H9 (cell line): Measurements from ENCODE around the gene TRPC4AP. TPM values are rescaled to one million over a fixed set of nuclear protein-coding genes. Genes with fewer than 3 reads are reported as not detected.
A peak's percentile ranks its signal among the peaks of the same experiment; 100 is the strongest.

Source experiments
- DNase-seq: peaks from one replicate; pipeline ENCODE4 v3.0.0-alpha.2; 2017
- H2AFZ ChIP-seq: one replicate; pipeline ENCODE4 v1.6.1; 2013; ENCODE audit warnings: mild to moderate bottlenecking, low read length, control low read depth, moderate library complexity
- H2AK5ac ChIP-seq: 2 replicates; pipeline ENCODE4 v1.6.1; 2013; ENCODE audit warnings: low read length, control low read depth, mixed read lengths; ENCODE audit not compliant: insufficient read length
- H2BK120ac ChIP-seq: one replicate; pipeline ENCODE4 v1.6.1; 2013; ENCODE audit warnings: low read depth, mild to moderate bottlenecking, low read length, control low read depth, inconsistent platforms; ENCODE audit not compliant: poor library complexity, severe bottlenecking
- H2BK12ac ChIP-seq: 2 replicates; pipeline ENCODE4 v1.6.1; 2013; ENCODE audit warnings: low read length, control low read depth, mixed read lengths, low read depth; ENCODE audit not compliant: insufficient read length
- H2BK15ac ChIP-seq: 2 replicates; pipeline ENCODE4 v1.6.1; 2013; ENCODE audit warnings: low read depth, low read length, control low read depth
- H2BK20ac ChIP-seq: one replicate; pipeline ENCODE4 v1.6.1; 2013; ENCODE audit warnings: low read depth, mild to moderate bottlenecking, low read length, control low read depth, inconsistent platforms; ENCODE audit not compliant: poor library complexity, severe bottlenecking
- H2BK5ac ChIP-seq: 2 replicates; pipeline ENCODE4 v1.6.1; 2013; ENCODE audit warnings: low read length, control low read depth, mixed read lengths; ENCODE audit not compliant: insufficient read length
- H3K14ac ChIP-seq: 2 replicates; pipeline ENCODE4 v1.6.1; 2013; ENCODE audit warnings: low read length, control low read depth; ENCODE audit not compliant: insufficient read depth
- H3K18ac ChIP-seq: 2 replicates; pipeline ENCODE4 v1.6.1; 2013; ENCODE audit warnings: low read depth, mild to moderate bottlenecking, mixed read lengths, low read length, control low read depth; ENCODE audit not compliant: insufficient read length
- H3K23ac ChIP-seq: 2 replicates; pipeline ENCODE4 v1.6.1; 2013; ENCODE audit warnings: low read length, control low read depth, mixed read lengths, low read depth; ENCODE audit not compliant: insufficient read length
- H3K23me2 ChIP-seq: 2 replicates; pipeline ENCODE4 v1.6.1; 2013; ENCODE audit warnings: low read depth, mild to moderate bottlenecking, mixed read lengths, low read length, control low read depth; ENCODE audit not compliant: insufficient read length, poor library complexity, severe bottlenecking
- H3K27ac ChIP-seq: 2 replicates; pipeline ENCODE4 v1.5.1; 2013; ENCODE audit warnings: low read length, control low read depth, mixed read lengths, low read depth; ENCODE audit not compliant: insufficient read length
- H3K27me3 ChIP-seq: 2 replicates; pipeline ENCODE4 v1.6.1; 2013; ENCODE audit warnings: low read length, control low read depth, inconsistent platforms; ENCODE audit not compliant: insufficient read depth
- H3K4ac ChIP-seq: 2 replicates; pipeline ENCODE4 v1.6.1; 2013; ENCODE audit warnings: low read depth, mild to moderate bottlenecking, control low read depth, inconsistent platforms, low read length, moderate library complexity
- H3K4me1 ChIP-seq: 2 replicates; pipeline ENCODE4 v1.6.1; 2013; ENCODE audit warnings: low read length, control low read depth, inconsistent platforms; ENCODE audit not compliant: insufficient read depth
- H3K4me2 ChIP-seq: 2 replicates; pipeline ENCODE4 v1.6.1; 2013; ENCODE audit warnings: low read length, control low read depth, mixed read lengths; ENCODE audit not compliant: insufficient read length, insufficient read depth
- H3K56ac ChIP-seq: 2 replicates; pipeline ENCODE4 v1.6.1; 2013; ENCODE audit warnings: low read depth, mild to moderate bottlenecking, mixed read lengths, low read length, control low read depth; ENCODE audit not compliant: insufficient read length
- H3K79me1 ChIP-seq: 2 replicates; pipeline ENCODE4 v1.6.1; 2013; ENCODE audit warnings: low read depth, mild to moderate bottlenecking, moderate library complexity, low read length, control low read depth, inconsistent platforms; ENCODE audit not compliant: insufficient read depth, poor library complexity, severe bottlenecking
- H3K79me2 ChIP-seq: 2 replicates; pipeline ENCODE4 v1.6.1; 2013; ENCODE audit warnings: low read length, control low read depth, inconsistent platforms; ENCODE audit not compliant: insufficient read depth
- H3K9ac ChIP-seq: 2 replicates; pipeline ENCODE4 v1.6.1; 2013; ENCODE audit warnings: low read length, control low read depth, mixed read lengths; ENCODE audit not compliant: insufficient read length; ENCODE audit errors: extremely low read depth
- H3K9me3 ChIP-seq: one replicate; pipeline ENCODE4 v1.6.1; 2013; ENCODE audit warnings: low read depth, low read length, inconsistent platforms; ENCODE audit not compliant: control insufficient read depth
- H3T11ph ChIP-seq: one replicate; pipeline ENCODE4 v1.6.1; 2013; ENCODE audit warnings: mild to moderate bottlenecking, low read length, control low read depth, inconsistent platforms
- H4K20me1 ChIP-seq: one replicate; pipeline ENCODE4 v1.6.1; 2013; ENCODE audit not compliant: control insufficient read depth, insufficient read length, insufficient read depth
- H4K5ac ChIP-seq: 2 replicates; pipeline ENCODE4 v1.6.1; 2013; ENCODE audit warnings: low read depth, mild to moderate bottlenecking, mixed read lengths, low read length, control low read depth; ENCODE audit not compliant: insufficient read length
- H4K8ac ChIP-seq: replicated peaks from 2 replicates; pipeline ENCODE4 v1.6.1; 2013; ENCODE audit warnings: low read length, control low read depth, mixed read lengths, low read depth; ENCODE audit not compliant: insufficient read length
- H4K91ac ChIP-seq: 2 replicates; pipeline ENCODE4 v1.6.1; 2013; ENCODE audit warnings: low read depth, mild to moderate bottlenecking, moderate library complexity, mixed read lengths, low read length, control low read depth; ENCODE audit not compliant: insufficient read length
- H3K27ac Mint-ChIP-seq, 3 experiments: 2 replicates in 2 of 3; 3 replicates in 1 of 3; pipeline ENCODE4 v1.8.0; 2020 to 2021; ENCODE audit warnings: mixed read lengths in 3 of 3, mild to moderate bottlenecking in 1 of 3, moderate library complexity in 1 of 3
- H3K27me3 Mint-ChIP-seq: 2 replicates; pipeline ENCODE4 v1.8.0; 2021; ENCODE audit warnings: low read depth, mild to moderate bottlenecking, moderate library complexity, mixed read lengths
- H3K36me3 Mint-ChIP-seq, 3 experiments: 2 replicates in 2 of 3; 3 replicates in 1 of 3; pipeline ENCODE4 v1.8.0; 2020 to 2021; ENCODE audit warnings: low read depth in 3 of 3, mixed read lengths in 3 of 3; ENCODE audit not compliant: insufficient read depth in 1 of 3
- H3K4me1 Mint-ChIP-seq, 2 experiments: 2 replicates each; pipeline ENCODE4 v1.8.0; 2020; ENCODE audit warnings: mixed read lengths in 2 of 2
- H3K4me3 Mint-ChIP-seq, 2 experiments: 2 replicates in 1 of 2; 3 replicates in 1 of 2; pipeline ENCODE4 v1.8.0; 2020 to 2021; ENCODE audit warnings: mild to moderate bottlenecking in 2 of 2, mixed read lengths in 2 of 2, moderate library complexity in 1 of 2
- H3K9me3 Mint-ChIP-seq, 2 experiments: 2 replicates in 1 of 2; 3 replicates in 1 of 2; pipeline ENCODE4 v1.8.0; 2020; ENCODE audit warnings: mild to moderate bottlenecking in 2 of 2, mixed read lengths in 2 of 2, moderate library complexity in 1 of 2
- WGBS: extraction: QIAGEN DNeasy Blood & Tissue Kit; methylation state at CpG from one replicate; pipeline ENCODE4 v1.1.7; 2013; ENCODE audit warnings: missing lambda C conversion rate, low lambda C conversion rate, mixed read lengths; ENCODE audit not compliant: insufficient read length; ENCODE audit errors: extremely low coverage; 5-methylcytosine and 5-hydroxymethylcytosine counted together
- total RNA-seq: library from RNA; stranded (reverse); gene quantifications from 2 replicates; pipeline ENCODE4 v1.2.1, GENCODE V29; 2021
- TF ChIP-seq, protein P1 (sequence below): fragments of 200-600 bp; sonication (generic); conservative IDR thresholded peaks from 3 replicates; pipeline ENCODE4 v1.8.0; 2021; ENCODE audit warnings: antibody characterized with exemption, mild to moderate bottlenecking

The TRPC4AP gene
- total RNA-seq, 1 experiment from 2014 or later = 93.9 TPM

GRCh38 chr20:35021063-35021462, 71.5 kb downstream of the TRPC4AP start:
- Histone ChIP-seq H4K8ac (no peak overlapping the region), H2BK15ac (no peak overlapping the region), H3K79me1 (no peaks in the 10 kb centered on the region), H3K23ac (no peak overlapping the region), H2BK120ac (no peak overlapping the region), H3K9ac (no peak overlapping the region), H3K4ac (no peak overlapping the region), H3K56ac (no peak overlapping the region), H4K5ac (no peak overlapping the region), H4K91ac (no peak overlapping the region), H3K14ac (no peak overlapping the region), H2BK20ac (no peak overlapping the region), H3K9me3 (no peaks in the 10 kb centered on the region), H3K4me1 (no peaks in the 10 kb centered on the region), H3T11ph (no peak overlapping the region), H3K27ac (no peak overlapping the region), H3K79me2 (no peaks in the 10 kb centered on the region), H4K20me1 (no peaks in the 10 kb centered on the region), H2BK12ac (no peak overlapping the region), H2BK5ac (no peak overlapping the region), H2AFZ (no peak overlapping the region), H3K23me2 (no peaks in the 10 kb centered on the region), H3K4me2 (no peak overlapping the region), H3K18ac (no peak overlapping the region), H2AK5ac (no peak overlapping the region), H3K27me3 (no peaks in the 10 kb centered on the region)
- Mint-ChIP-seq H3K4me1 (no peaks in the 10 kb centered on the region), H3K36me3 (peaks cover 8 to 63% (median 55%) of the 10 kb centered on the region in 3 experiments; a peak in 6 of 7 replicates), H3K4me3 (no peak overlapping the region), H3K27me3 (no peaks in the 10 kb centered on the region), H3K27ac (0 out of 7 replicates have a peak overlapping the region, but pooled peaks of 2 of the 3 experiments have one; percentile 16 to 61), H3K9me3 (no peaks in the 10 kb centered on the region)
- no peak for DNase-seq
- TF ChIP-seq, protein P1, sequence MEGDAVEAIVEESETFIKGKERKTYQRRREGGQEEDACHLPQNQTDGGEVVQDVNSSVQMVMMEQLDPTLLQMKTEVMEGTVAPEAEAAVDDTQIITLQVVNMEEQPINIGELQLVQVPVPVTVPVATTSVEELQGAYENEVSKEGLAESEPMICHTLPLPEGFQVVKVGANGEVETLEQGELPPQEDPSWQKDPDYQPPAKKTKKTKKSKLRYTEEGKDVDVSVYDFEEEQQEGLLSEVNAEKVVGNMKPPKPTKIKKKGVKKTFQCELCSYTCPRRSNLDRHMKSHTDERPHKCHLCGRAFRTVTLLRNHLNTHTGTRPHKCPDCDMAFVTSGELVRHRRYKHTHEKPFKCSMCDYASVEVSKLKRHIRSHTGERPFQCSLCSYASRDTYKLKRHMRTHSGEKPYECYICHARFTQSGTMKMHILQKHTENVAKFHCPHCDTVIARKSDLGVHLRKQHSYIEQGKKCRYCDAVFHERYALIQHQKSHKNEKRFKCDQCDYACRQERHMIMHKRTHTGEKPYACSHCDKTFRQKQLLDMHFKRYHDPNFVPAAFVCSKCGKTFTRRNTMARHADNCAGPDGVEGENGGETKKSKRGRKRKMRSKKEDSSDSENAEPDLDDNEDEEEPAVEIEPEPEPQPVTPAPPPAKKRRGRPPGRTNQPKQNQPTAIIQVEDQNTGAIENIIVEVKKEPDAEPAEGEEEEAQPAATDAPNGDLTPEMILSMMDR = no peak
- WGBS = no CpG with 5 or more reads among the region's 12 CpGs
